Nephron (organoid): Measurements from ENCODE around the gene COA8.
A peak's percentile ranks its signal among the peaks of the same experiment; 100 is the strongest.

Experiments
- H3K27ac Mint-ChIP-seq, 3 experiments: 2 replicates each; pipeline ENCODE4 v1.8.0; 2020; ENCODE audit warnings: mixed read lengths in 3 of 3, mild to moderate bottlenecking in 2 of 3, moderate library complexity in 1 of 3
- H3K27me3 Mint-ChIP-seq: 2 replicates; pipeline ENCODE4 v1.8.0; 2021; ENCODE audit warnings: low read depth, mild to moderate bottlenecking, moderate library complexity, mixed read lengths
- H3K36me3 Mint-ChIP-seq: 2 replicates; pipeline ENCODE4 v1.8.0; 2020; ENCODE audit warnings: low read depth, mixed read lengths
- H3K4me1 Mint-ChIP-seq: 2 replicates; pipeline ENCODE4 v1.8.0; 2020; ENCODE audit warnings: mixed read lengths
- H3K4me3 Mint-ChIP-seq, 3 experiments: 2 replicates each; pipeline ENCODE4 v1.8.0; 2020; ENCODE audit warnings: mild to moderate bottlenecking in 3 of 3, mixed read lengths in 3 of 3, moderate library complexity in 2 of 3
- H3K9me3 Mint-ChIP-seq: 2 replicates; pipeline ENCODE4 v1.8.0; 2020; ENCODE audit warnings: mixed read lengths
- TF ChIP-seq, protein P1 (sequence below), 3 experiments: fragments of 200-600 bp; sonication (generic); IDR thresholded peaks; one replicate each; pipeline ENCODE4 v1.5.0; 2021; ENCODE audit warnings: antibody characterized with exemption in 3 of 3; ENCODE audit not compliant: unreplicated experiment in 3 of 3

COA8 gene

GRCh38 chr14:103526247-103526913 lies 36.4 kb upstream of the COA8 start:
- Mint-ChIP-seq H3K27me3 (peaks cover 21% of the 10 kb centered on the region), H3K4me1 (peaks cover 56% of the 10 kb centered on the region), H3K4me3 (peak overlapping the region; percentile 57 to 78 (median 59)), H3K9me3 (no peaks in the 10 kb centered on the region), H3K27ac (peak overlapping the region; percentile 89 to 98 (median 92)), H3K36me3 (no peaks in the 10 kb centered on the region)
- TF ChIP-seq, protein P1, sequence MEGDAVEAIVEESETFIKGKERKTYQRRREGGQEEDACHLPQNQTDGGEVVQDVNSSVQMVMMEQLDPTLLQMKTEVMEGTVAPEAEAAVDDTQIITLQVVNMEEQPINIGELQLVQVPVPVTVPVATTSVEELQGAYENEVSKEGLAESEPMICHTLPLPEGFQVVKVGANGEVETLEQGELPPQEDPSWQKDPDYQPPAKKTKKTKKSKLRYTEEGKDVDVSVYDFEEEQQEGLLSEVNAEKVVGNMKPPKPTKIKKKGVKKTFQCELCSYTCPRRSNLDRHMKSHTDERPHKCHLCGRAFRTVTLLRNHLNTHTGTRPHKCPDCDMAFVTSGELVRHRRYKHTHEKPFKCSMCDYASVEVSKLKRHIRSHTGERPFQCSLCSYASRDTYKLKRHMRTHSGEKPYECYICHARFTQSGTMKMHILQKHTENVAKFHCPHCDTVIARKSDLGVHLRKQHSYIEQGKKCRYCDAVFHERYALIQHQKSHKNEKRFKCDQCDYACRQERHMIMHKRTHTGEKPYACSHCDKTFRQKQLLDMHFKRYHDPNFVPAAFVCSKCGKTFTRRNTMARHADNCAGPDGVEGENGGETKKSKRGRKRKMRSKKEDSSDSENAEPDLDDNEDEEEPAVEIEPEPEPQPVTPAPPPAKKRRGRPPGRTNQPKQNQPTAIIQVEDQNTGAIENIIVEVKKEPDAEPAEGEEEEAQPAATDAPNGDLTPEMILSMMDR (IDR thresholded peaks at IDR 0.05; ENCODE audit: unreplicated experiment in 3 of 3): no peak

DNA sequence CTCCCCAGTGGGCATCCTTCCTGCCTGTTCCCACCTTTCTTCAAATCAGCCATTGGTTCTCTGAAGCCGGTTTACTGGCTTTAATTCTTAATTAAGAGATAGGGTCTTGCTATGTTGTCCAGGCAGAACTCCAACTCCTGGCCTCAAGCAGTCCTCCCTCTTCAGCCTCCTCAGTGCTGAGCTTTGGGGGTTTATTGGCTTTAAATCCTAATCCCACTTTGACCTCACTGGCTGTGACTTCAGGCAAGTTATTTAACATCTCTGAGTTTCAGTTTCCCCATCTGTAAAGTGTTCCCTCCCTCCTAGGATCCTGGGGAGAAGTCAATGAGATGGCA lies 35.9 kb upstream of the COA8 start:
- Mint-ChIP-seq H3K4me3 (peak overlapping the region; percentile 89 to 98 (median 96)), H3K27me3 (peaks cover 21% of the 10 kb centered on the region), H3K4me1 (peaks cover 56% of the 10 kb centered on the region), H3K27ac (peak overlapping the region; percentile 83 to 100 (median 98)), H3K36me3 (no peaks in the 10 kb centered on the region), H3K9me3 (no peaks in the 10 kb centered on the region)
- TF ChIP-seq, protein P1 (IDR thresholded peaks at IDR 0.05; ENCODE audit: unreplicated experiment in 3 of 3): no peak

DNA sequence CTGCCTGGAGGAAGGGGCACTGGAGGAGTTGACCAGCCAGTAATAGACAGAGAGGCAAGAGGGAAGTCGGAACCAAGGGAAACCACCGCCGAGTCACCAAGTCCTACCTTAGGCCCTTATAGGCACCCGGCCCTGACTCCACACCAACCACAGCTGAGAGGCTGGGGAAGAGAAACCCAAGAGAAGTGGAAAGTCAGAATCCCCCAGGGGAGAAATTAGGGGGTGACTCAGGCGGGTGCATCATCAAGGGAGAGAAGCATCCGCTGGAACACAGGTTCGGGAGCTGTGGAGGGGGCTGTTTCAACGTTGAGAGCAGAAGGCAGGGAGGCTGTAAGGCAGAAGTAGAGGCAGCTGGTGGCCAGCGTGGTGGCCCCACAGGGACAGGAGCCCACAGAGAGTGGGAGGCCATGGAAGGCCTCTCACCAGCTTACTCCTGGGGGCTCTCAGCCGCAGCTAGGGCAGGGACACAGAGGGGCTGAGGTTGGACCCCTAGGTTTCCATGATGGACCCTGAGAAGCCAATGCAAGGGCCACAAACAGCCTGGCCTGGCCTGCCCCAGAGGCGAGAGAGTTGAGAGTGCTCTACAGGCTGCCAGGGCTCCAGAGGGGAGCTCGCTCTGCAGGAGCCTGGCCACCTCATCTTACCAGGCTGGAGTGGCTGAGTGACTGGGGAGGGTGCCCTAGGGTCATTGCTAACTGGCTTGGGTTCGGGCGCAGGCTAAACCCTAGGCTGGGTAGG lies 35.2 kb upstream of the COA8 start:
- Mint-ChIP-seq H3K9me3 (no peaks in the 10 kb centered on the region), H3K36me3 (no peaks in the 10 kb centered on the region), H3K4me1 (peaks cover 56% of the 10 kb centered on the region), H3K4me3 (peak overlapping the region; percentile 89 to 98 (median 96)), H3K27ac (peak overlapping the region; percentile 83 to 100 (median 98)), H3K27me3 (peaks cover 21% of the 10 kb centered on the region)
- TF ChIP-seq, protein P1 (IDR thresholded peaks at IDR 0.05; ENCODE audit: unreplicated experiment in 3 of 3): no peak

DNA sequence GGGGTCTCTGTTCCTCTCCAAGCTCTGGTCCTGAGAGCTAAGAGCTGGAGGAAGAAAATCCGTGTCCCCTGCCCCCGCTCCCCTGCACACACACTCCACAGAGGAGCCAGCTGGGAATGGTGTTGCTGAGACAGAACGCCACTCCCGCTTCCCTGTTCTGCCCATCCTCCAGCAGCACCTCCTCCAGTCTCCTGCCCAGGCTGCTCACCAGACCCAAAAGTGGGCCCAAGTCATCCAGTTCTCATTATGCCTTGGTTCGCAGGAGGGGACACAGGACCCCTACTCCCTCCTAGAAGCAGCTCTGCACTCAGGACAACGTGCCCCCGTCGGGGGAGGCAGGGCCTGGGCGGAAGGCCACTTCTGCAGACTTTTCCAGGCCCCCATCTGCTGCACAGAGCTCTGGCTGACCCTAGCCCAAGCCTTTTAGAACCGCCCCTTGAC lies 34.6 kb upstream of the COA8 start:
- Mint-ChIP-seq H3K27me3 (peaks cover 21% of the 10 kb centered on the region), H3K9me3 (no peaks in the 10 kb centered on the region), H3K27ac (peak overlapping the region; percentile 83 to 100 (median 98)), H3K4me1 (peaks cover 56% of the 10 kb centered on the region), H3K4me3 (peak overlapping the region; percentile 89 to 98 (median 96)), H3K36me3 (no peaks in the 10 kb centered on the region)
- TF ChIP-seq, protein P1 (IDR thresholded peaks at IDR 0.05; ENCODE audit: unreplicated experiment in 3 of 3): no peak

DNA sequence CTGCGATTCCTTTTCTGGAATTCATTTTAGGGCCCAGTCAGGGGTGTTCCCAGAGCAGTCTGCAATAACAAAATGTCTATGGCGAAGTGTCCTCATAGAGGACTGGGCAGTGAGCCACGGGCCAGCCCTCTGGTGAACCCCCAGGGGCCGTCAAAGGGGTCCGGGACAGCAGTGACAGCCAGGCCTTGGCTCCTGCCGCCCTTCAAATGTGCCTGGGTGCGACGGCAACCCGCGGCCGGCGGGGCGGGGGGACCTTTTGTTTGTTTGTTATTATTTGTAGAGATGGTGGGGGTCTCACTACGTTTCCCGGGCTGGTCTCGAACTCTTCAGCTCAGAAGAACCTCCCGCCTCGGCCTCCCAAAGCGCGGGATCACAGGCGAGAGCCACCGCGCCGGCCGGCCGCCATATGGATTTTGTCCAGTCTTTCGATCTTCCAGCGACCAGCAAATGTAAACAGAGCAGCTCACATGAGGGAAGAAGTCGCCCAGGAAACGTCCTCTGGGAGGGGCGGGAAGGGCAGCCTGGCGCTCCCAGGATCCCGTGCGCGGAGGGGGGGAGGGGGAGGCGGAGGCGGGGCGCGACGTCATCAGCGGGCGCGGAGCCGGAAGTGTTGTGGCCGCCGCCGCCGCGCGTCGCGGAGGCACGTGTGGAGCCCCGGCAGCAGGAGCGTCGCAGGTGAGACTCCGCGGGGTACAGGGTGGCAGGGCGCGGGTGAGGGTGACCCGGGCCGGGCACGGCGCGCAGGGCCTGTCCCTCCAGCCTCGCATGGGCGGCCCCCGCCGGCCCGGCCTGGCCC lies 34.0 kb upstream of the COA8 start, which contains the start of gene TRMT61A:
TSS of gene TRMT61A (plus strand) at position 610 of the 796 bp plus-strand sequence. CDS start 783 bp downstream, outside the sequence.
- TF ChIP-seq, protein P1 (IDR thresholded peaks at IDR 0.05; ENCODE audit: unreplicated experiment in 3 of 3): no peak
- H3K36me3 Mint-ChIP-seq: no peaks in the 10 kb centered on the region
- H3K27me3 Mint-ChIP-seq: peaks cover 15% of the 10 kb centered on the region
- H3K27ac Mint-ChIP-seq: peak within 1 kb of the TSS; percentile 83 to 100 (median 98)
- peaks cover 52% of the 10 kb centered on the region for H3K4me1 Mint-ChIP-seq
- peak within 1 kb of the TSS; percentile 89 to 98 (median 96) for H3K4me3 Mint-ChIP-seq
- H3K9me3 Mint-ChIP-seq: no peaks in the 10 kb centered on the region
